ENCODE data around the gene ARFGAP2. TPM values are rescaled to one million over a fixed set of nuclear protein-coding genes. Genes with fewer than 3 reads are reported as not detected.

ARFGAP2 gene
- polyA plus RNA-seq, 1 experiment = 58.1 TPM

DNA sequence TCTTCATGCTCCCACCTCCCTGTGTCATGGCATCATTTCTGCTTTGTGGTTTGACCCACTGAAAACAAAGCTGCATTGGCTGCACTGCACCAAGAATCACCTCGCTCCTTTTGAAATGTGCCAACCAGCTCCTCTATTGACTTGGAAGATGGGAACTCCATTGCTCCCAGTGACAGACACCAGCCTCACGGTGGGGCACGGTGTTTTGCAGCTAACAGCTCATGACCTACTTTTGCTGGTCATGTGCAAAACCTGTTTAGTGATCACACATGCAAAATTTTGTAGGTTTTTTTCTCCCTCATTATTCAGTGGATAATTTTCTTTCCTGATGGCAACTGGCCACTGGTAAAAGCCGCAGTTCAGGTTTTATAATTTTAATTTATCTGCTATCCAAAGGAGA, 36.8 kb downstream of the ARFGAP2 start:
- no peak for DNase-seq (ENCODE audit: low read depth)
- no peaks in the 10 kb centered on the region for H3K27me3 ChIP-seq (ENCODE audit: control insufficient read depth, insufficient read depth, low read length)
- POLR2A ChIA-PET = no interaction called here
- H3K4me3 ChIP-seq (ENCODE audit: low read depth, low read length) = no peak overlapping the region
- CTCF ChIA-PET = interaction anchor here (1.8 to 2.0 kb wide), 2 partner anchors 9 to 14 kb away, joined by 5 to 7 read pairs; no protein-coding TSS in a partner anchor
- TF ChIP-seq, protein P1, sequence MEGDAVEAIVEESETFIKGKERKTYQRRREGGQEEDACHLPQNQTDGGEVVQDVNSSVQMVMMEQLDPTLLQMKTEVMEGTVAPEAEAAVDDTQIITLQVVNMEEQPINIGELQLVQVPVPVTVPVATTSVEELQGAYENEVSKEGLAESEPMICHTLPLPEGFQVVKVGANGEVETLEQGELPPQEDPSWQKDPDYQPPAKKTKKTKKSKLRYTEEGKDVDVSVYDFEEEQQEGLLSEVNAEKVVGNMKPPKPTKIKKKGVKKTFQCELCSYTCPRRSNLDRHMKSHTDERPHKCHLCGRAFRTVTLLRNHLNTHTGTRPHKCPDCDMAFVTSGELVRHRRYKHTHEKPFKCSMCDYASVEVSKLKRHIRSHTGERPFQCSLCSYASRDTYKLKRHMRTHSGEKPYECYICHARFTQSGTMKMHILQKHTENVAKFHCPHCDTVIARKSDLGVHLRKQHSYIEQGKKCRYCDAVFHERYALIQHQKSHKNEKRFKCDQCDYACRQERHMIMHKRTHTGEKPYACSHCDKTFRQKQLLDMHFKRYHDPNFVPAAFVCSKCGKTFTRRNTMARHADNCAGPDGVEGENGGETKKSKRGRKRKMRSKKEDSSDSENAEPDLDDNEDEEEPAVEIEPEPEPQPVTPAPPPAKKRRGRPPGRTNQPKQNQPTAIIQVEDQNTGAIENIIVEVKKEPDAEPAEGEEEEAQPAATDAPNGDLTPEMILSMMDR (IDR thresholded peaks at IDR 0.05; ENCODE audit: insufficient read depth, low read depth, low read length) = no peak
- H3K36me3 ChIP-seq (ENCODE audit: control insufficient read depth, insufficient read depth, low read length) = no peaks in the 10 kb centered on the region; the same call in 1 of the 2 replicates

GRCh38 chr11:47137476-47137875, 39.2 kb downstream of the ARFGAP2 start:
- TF ChIP-seq, protein P1 (IDR thresholded peaks at IDR 0.05; ENCODE audit: insufficient read depth, low read depth, low read length) = no peak
- ChIA-PET POLR2A (no interaction called here), CTCF (no interaction called here)
- no peak for DNase-seq (ENCODE audit: low read depth)
- Histone ChIP-seq H3K4me3 (ENCODE audit: low read depth, low read length) (no peak overlapping the region), H3K27me3 (ENCODE audit: control insufficient read depth, insufficient read depth, low read length) (no peaks in the 10 kb centered on the region), H3K36me3 (ENCODE audit: control insufficient read depth, insufficient read depth, low read length) (no peaks in the 10 kb centered on the region; the same call in 1 of the 2 replicates)

DNA sequence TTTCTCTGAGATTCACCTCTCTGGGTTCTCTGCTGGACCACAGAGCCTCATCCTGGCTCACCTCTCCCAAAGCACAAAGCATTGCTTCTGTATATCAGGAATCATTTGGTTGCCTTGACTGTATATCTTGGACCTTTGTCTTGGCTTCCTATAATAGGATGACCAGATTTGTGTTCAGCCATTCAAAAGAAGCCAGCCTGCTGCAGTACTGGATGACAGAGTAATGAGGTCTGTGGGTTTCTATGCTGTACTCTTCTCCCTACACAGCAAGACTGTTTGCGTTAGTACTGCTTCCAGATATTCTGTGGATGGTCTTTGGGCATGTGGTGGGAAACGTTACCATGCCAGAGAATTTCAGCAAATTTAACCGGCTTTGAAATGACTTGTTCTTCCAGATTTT, 39.8 kb downstream of the ARFGAP2 start:
- Histone ChIP-seq H3K27me3 (ENCODE audit: control insufficient read depth, insufficient read depth, low read length) (no peaks in the 10 kb centered on the region), H3K36me3 (ENCODE audit: control insufficient read depth, insufficient read depth, low read length) (no peaks in the 10 kb centered on the region; the same call in 1 of the 2 replicates), H3K4me3 (ENCODE audit: low read depth, low read length) (no peak overlapping the region)
- ChIA-PET POLR2A (no interaction called here), CTCF (no interaction called here)
- no peak for DNase-seq (ENCODE audit: low read depth)
- TF ChIP-seq, protein P1 (IDR thresholded peaks at IDR 0.05; ENCODE audit: insufficient read depth, low read depth, low read length) = no peak

GRCh38 chr11:47136327-47136726, 40.4 kb downstream of the ARFGAP2 start:
- CTCF ChIA-PET = no interaction called here
- no peaks in the 10 kb centered on the region for H3K27me3 ChIP-seq (ENCODE audit: control insufficient read depth, insufficient read depth, low read length)
- TF ChIP-seq, protein P1 (IDR thresholded peaks at IDR 0.05; ENCODE audit: insufficient read depth, low read depth, low read length) = no peak
- POLR2A ChIA-PET = no interaction called here
- H3K36me3 ChIP-seq (ENCODE audit: control insufficient read depth, insufficient read depth, low read length) = no peaks in the 10 kb centered on the region; the same call in 1 of the 2 replicates
- no peak for DNase-seq (ENCODE audit: low read depth)
- no peak overlapping the region for H3K4me3 ChIP-seq (ENCODE audit: low read depth, low read length)

DNA sequence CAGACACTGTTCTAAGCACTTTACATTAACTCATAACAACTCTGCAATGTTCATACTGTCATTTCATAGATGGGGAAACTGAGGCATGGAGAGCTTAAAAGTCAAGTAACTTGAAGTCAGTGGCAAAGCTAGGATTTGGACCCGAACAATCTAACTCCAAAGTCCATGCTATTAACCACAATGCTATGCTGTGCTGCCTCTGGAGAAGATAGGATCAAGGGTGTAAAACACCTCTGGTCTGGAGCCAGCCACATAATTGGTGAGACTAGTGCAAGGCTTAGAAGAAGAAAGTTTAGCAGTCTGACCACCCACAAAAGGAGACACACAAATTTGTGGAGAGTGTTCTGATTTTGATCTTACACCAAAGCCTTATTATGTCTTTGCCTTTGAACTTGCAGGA, 43.7 kb downstream of the ARFGAP2 start:
- no peak for DNase-seq (ENCODE audit: low read depth)
- TF ChIP-seq, protein P1 (IDR thresholded peaks at IDR 0.05; ENCODE audit: insufficient read depth, low read depth, low read length) = no peak
- Histone ChIP-seq H3K4me3 (ENCODE audit: low read depth, low read length) (no peak overlapping the region), H3K36me3 (ENCODE audit: control insufficient read depth, insufficient read depth, low read length) (no peaks in the 10 kb centered on the region), H3K27me3 (ENCODE audit: control insufficient read depth, insufficient read depth, low read length) (no peaks in the 10 kb centered on the region)
- POLR2A ChIA-PET = no interaction called here
- CTCF ChIA-PET = interaction anchor here (2.3 to 2.7 kb wide), 2 partner anchors 10 to 20 kb away, joined by 6 read pairs; no protein-coding TSS in a partner anchor

Data from BJ (cell line).